Keratinocyte (primary cell): ENCODE measurements around the gene PLA2G2E. TPM values are rescaled to one million over a fixed set of nuclear protein-coding genes. Genes with fewer than 3 reads are reported as not detected.

Experiments
- DNase-seq: peaks from one replicate; pipeline ENCODE4 v3.0.0-alpha.2; 2011; ENCODE audit warnings: low read depth, missing footprints, low spot score
- FAIRE-seq: peaks from 2 replicates; lab custom pipeline; 2011; peaks lifted over from hg19 to GRCh38; lab: Jason Lieb, UNC
- H2AFZ ChIP-seq: 2 replicates; pipeline ENCODE4 v1.6.0; 2012; ENCODE audit warnings: low read length, control low read depth, inconsistent platforms; ENCODE audit not compliant: control insufficient read depth
- H3K27ac ChIP-seq: 2 replicates; pipeline ENCODE4 v1.5.1; 2011; ENCODE audit warnings: low read length; ENCODE audit not compliant: control insufficient read depth, insufficient read depth
- H3K27me3 ChIP-seq: 3 replicates; pipeline ENCODE4 v1.6.0; 2011; ENCODE audit warnings: low read length; ENCODE audit not compliant: control insufficient read depth, insufficient read depth; ENCODE audit errors: extremely low read depth
- H3K36me3 ChIP-seq, 2 experiments: 2 replicates in 1 of 2; 3 replicates in 1 of 2; pipeline ENCODE4 v1.5.1; 2011; ENCODE audit warnings: low read length in 2 of 2, mild to moderate bottlenecking in 1 of 2; ENCODE audit not compliant: control insufficient read depth in 2 of 2, insufficient read depth in 2 of 2; ENCODE audit errors: extremely low read depth in 1 of 2
- H3K4me1 ChIP-seq: 3 replicates; pipeline ENCODE4 v1.5.1; 2011; ENCODE audit warnings: low read length; ENCODE audit not compliant: control insufficient read depth, insufficient read depth; ENCODE audit errors: extremely low read depth
- H3K4me2 ChIP-seq: 3 replicates; pipeline ENCODE4 v1.6.0; 2011; ENCODE audit warnings: low read depth, low read length; ENCODE audit not compliant: control insufficient read depth, insufficient read depth; ENCODE audit errors: extremely low read depth
- H3K4me3 ChIP-seq, 3 experiments: fragments of 200-600 bp in 1 of 3; sonication (generic) in 1 of 3; 2 replicates in 2 of 3; 3 replicates in 1 of 3; pipeline ENCODE4 v1.5.1; 2011 to 2016; ENCODE audit warnings: low read length in 3 of 3, mild to moderate bottlenecking in 3 of 3, control low read depth in 2 of 3, inconsistent platforms in 1 of 3, low read depth in 1 of 3, mixed read lengths in 1 of 3, mixed run types in 1 of 3, moderate library complexity in 1 of 3; ENCODE audit not compliant: control insufficient read depth in 2 of 3, insufficient read depth in 2 of 3; ENCODE audit errors: extremely low read depth in 1 of 3
- H3K79me2 ChIP-seq: 2 replicates; pipeline ENCODE4 v1.6.0; 2012; ENCODE audit warnings: low read length; ENCODE audit not compliant: control insufficient read depth, insufficient read depth
- H3K9ac ChIP-seq: 3 replicates; pipeline ENCODE4 v1.6.0; 2011; ENCODE audit warnings: low read length; ENCODE audit not compliant: control insufficient read depth, insufficient read depth; ENCODE audit errors: extremely low read depth
- H3K9me1 ChIP-seq: 3 replicates; pipeline ENCODE4 v1.6.0; 2011; ENCODE audit warnings: low read length; ENCODE audit not compliant: control insufficient read depth, insufficient read depth; ENCODE audit errors: extremely low read depth
- H3K9me3 ChIP-seq: 2 replicates; pipeline ENCODE4 v1.5.1; 2012; ENCODE audit warnings: low read depth, low read length; ENCODE audit not compliant: control insufficient read depth
- H4K20me1 ChIP-seq: 3 replicates; pipeline ENCODE4 v1.6.0; 2011; ENCODE audit warnings: low read length; ENCODE audit not compliant: control insufficient read depth, insufficient read depth; ENCODE audit errors: extremely low read depth
- CTCF ChIP-seq, 3 experiments: IDR thresholded peaks in 1 of 3; conservative IDR thresholded peaks in 1 of 3; optimal IDR thresholded peaks in 1 of 3; 2 replicates in 2 of 3; 3 replicates in 1 of 3; pipeline versions ENCODE3 to v1.5.1; 2011; ENCODE audit warnings: low read length in 3 of 3, mild to moderate bottlenecking in 3 of 3, moderate library complexity in 2 of 3, control low read depth in 1 of 3, inconsistent platforms in 1 of 3; ENCODE audit not compliant: insufficient read depth in 2 of 3; ENCODE audit errors: extremely low read depth in 1 of 3
- EZH2 ChIP-seq: IDR thresholded peaks from one replicate; pipeline ENCODE4 v1.6.1; 2012; ENCODE audit warnings: inconsistent platforms, mild to moderate bottlenecking, low read length, moderate library complexity
- dilution Hi-C: fragments of 300-500 bp; cut with MboI; formaldehyde crosslinking; loops from one replicate; pipeline ENCODE4 v1.7.0; 2020; ENCODE audit warnings: low sequenced_read_pairs; ENCODE audit not compliant: extremely low pct_ligation_motif_present
- polyA plus RNA-seq, 5 experiments: library from polyadenylated mRNA; depleted of rRNA in 3 of 5; stranded (reverse) in 3 of 5; stranded (forward) in 1 of 5; unstranded in 1 of 5; fragments of >200 nt; gene quantifications; 1 replicate in 1 of 5; 2 replicates in 3 of 5; 3 replicates in 1 of 5; pipeline versions ENCODE4 v1.2.1 to v1.2.3, GENCODE V29; 2011 to 2012; ENCODE audit warnings: missing spikeins in 2 of 5, low read depth in 1 of 5, low replicate concordance in 1 of 5

Gene PLA2G2E
- polyA plus RNA-seq, 1 donor (not counting 4 experiments of a cell fraction or from before 2014, with no cell fraction given) = not detected

GRCh38 chr1:19877181-19877750 is 46.2 kb downstream of the PLA2G2E start:
- dilution Hi-C loops = no loop called here
- Histone ChIP-seq H2AFZ (no peak overlapping the region), H3K4me1 (peaks cover 13% of the 10 kb centered on the region), H4K20me1 (no peaks in the 10 kb centered on the region), H3K36me3 (no peaks in the 10 kb centered on the region), H3K9me3 (no peaks in the 10 kb centered on the region), H3K27ac (peak overlapping the region; percentile 91), H3K9ac (no peak overlapping the region), H3K27me3 (no peaks in the 10 kb centered on the region), H3K9me1 (no peaks in the 10 kb centered on the region), H3K4me3 (peak overlapping the region in 1 of 3 experiments; percentile 66), H3K79me2 (peaks cover under 1% of the 10 kb centered on the region), H3K4me2 (peak overlapping the region; percentile 88)
- no peak for TF ChIP-seq EZH2
- TF ChIP-seq CTCF (optimal IDR thresholded peaks at IDR 0.05 in 1 of 3, IDR thresholded peaks at IDR 0.05 in 1 of 3, conservative IDR thresholded peaks at IDR 0.05 in 1 of 3; ENCODE audit: extremely low read depth in 1 of 3, insufficient read depth in 2 of 3, low read length in 3 of 3) = no peak
- DNase-seq = no peak
- FAIRE-seq = no peak

DNA sequence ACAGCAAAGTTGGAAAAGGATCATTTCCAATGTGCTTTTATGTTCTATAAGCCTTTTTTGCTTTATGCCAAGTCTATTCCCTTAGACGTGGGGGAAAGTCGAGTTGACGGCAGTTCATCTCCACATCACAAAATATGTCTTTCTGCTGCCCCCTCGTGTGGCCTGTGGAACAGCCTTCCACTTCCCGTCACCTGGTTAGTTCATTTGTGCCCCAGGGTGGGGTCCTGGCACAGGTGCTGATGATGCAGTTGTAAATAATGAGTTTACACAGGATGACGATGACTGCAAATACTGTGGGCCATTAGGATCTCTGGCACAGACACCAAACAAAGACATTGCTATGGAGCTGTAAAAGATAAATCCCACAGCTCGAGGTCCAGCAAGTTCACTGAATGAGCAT is 51.2 kb downstream of the PLA2G2E start:
- Histone ChIP-seq H3K9me3 (no peaks in the 10 kb centered on the region), H3K4me3 (no peak overlapping the region), H2AFZ (no peak overlapping the region), H3K36me3 (no peaks in the 10 kb centered on the region), H4K20me1 (no peaks in the 10 kb centered on the region), H3K27ac (no peak overlapping the region), H3K4me2 (no peak overlapping the region), H3K79me2 (no peaks in the 10 kb centered on the region), H3K27me3 (no peaks in the 10 kb centered on the region), H3K9ac (no peak overlapping the region), H3K4me1 (peaks cover 3% of the 10 kb centered on the region), H3K9me1 (no peaks in the 10 kb centered on the region)
- TF ChIP-seq EZH2 (no peak), CTCF (optimal IDR thresholded peaks at IDR 0.05 in 1 of 3, IDR thresholded peaks at IDR 0.05 in 1 of 3, conservative IDR thresholded peaks at IDR 0.05 in 1 of 3; ENCODE audit: extremely low read depth in 1 of 3, insufficient read depth in 2 of 3, low read length in 3 of 3) (peak; percentile 34 to 66 (median 42))
- FAIRE-seq (peak; percentile 26), DNase-seq (peak; percentile 19)
- dilution Hi-C loops = no loop called here

Other genes with a start within 250 kb of the PLA2G2E start
- 1.2 to 2.2 TPM (median 1.2 TPM) in 3 replicates for gene TMCO4, start 123.7 kb downstream of the PLA2G2E start, polyA plus RNA-seq
- not detected in 3 replicates for gene RNF186, start 108.3 kb downstream of the PLA2G2E start, polyA plus RNA-seq
- gene OTUD3, start 41.2 kb downstream of the PLA2G2E start, polyA plus RNA-seq = 4.1 to 7.0 TPM (median 5.5 TPM) in 3 replicates
- gene PLA2G2A, start 56.0 kb upstream of the PLA2G2E start, polyA plus RNA-seq = 0.08 TPM in 1 of 3 replicates, not detected in the others
- 0.16 TPM in 1 of 3 replicates, not detected in the others for gene PLA2G5, start 146.6 kb upstream of the PLA2G2E start, polyA plus RNA-seq
- not detected in 3 replicates for gene PLA2G2D, start 195.9 kb upstream of the PLA2G2E start, polyA plus RNA-seq
- 0.26 to 0.31 TPM (median 0.26 TPM) in 3 replicates for gene PLA2G2F, start 215.7 kb upstream of the PLA2G2E start, polyA plus RNA-seq